Stimulated activated CD4-positive, alpha-beta T cell treated with anti-CD3 and anti-CD28 coated beads, TNF-alpha, amount 100 ng/mL, for 4 hours (primary cell): ENCODE results near the gene SVOPL.

Experiments
- DNase-seq, 3 experiments: peaks; one replicate each; pipeline ENCODE4 v3.0.0-alpha.2; 2020; ENCODE audit warnings: low read depth in 3 of 3

SVOPL gene

GRCh38 chr7:138662076-138662990, 38.8 kb downstream of the SVOPL start:
- no peak for DNase-seq

GRCh38 chr7:138661069-138661635, 40.0 kb downstream of the SVOPL start:
- no peak for DNase-seq

- DNase-seq = no peak
Measured at GRCh38 chr7:138658889-138659288, 42.3 kb downstream of the SVOPL start.

GRCh38 chr7:138657854-138658386, 43.2 kb downstream of the SVOPL start:
- no peak for DNase-seq

- no peak for DNase-seq
Measured at GRCh38 chr7:138656952-138657351, 44.2 kb downstream of the SVOPL start.

- DNase-seq = no peak
Measured at GRCh38 chr7:138654616-138655015, 46.5 kb downstream of the SVOPL start.

- DNase-seq = no peak
Measured at GRCh38 chr7:138649506-138649905, 51.7 kb downstream of the SVOPL start.

- no peak for DNase-seq
Measured at GRCh38 chr7:138645284-138645683, 55.9 kb downstream of the SVOPL start.

GRCh38 chr7:138632826-138633602, 68.1 kb downstream of the SVOPL start:
- DNase-seq = no peak

GRCh38 chr7:138632384-138632783, 68.8 kb downstream of the SVOPL start:
- DNase-seq = no peak

- no peak for DNase-seq
Measured at GRCh38 chr7:138630059-138630610, 71.0 kb downstream of the SVOPL start.

GRCh38 chr7:138627361-138627760, 73.8 kb downstream of the SVOPL start:
- DNase-seq = no peak

- DNase-seq = no peak
Measured at GRCh38 chr7:138626846-138627245, 74.3 kb downstream of the SVOPL start.

- DNase-seq = no peak
Measured at GRCh38 chr7:138625849-138626230, 75.3 kb downstream of the SVOPL start.

- DNase-seq = no peak
Measured at GRCh38 chr7:138625084-138625848, 75.9 kb downstream of the SVOPL start.

- no peak for DNase-seq
Measured at GRCh38 chr7:138622841-138623240, 78.3 kb downstream of the SVOPL start.

- no peak for DNase-seq
Measured at GRCh38 chr7:138618933-138619332, 82.2 kb downstream of the SVOPL start.

GRCh38 chr7:138618506-138618905, 82.7 kb downstream of the SVOPL start:
- no peak for DNase-seq

- DNase-seq = no peak
Measured at GRCh38 chr7:138616085-138616484, 85.1 kb downstream of the SVOPL start.

GRCh38 chr7:138613630-138614029, 87.5 kb downstream of the SVOPL start:
- no peak for DNase-seq

- DNase-seq = no peak
Measured at GRCh38 chr7:138610671-138611170, 90.4 kb downstream of the SVOPL start.
